Upper lobe of left lung (tissue), 6 donors: ENCODE measurements around the gene HHLA2. TPM values are rescaled to one million over a fixed set of nuclear protein-coding genes. Genes with fewer than 3 reads are reported as not detected.

ENCODE experiments used
- ATAC-seq, 2 donors: fragments of 200-7000 bp; cut with Tn5 transposase; one replicate each; pipeline ENCODE4 v1.9.1; 2022; ENCODE audit warnings: mild to moderate bottlenecking in 2 of 2, moderate library complexity in 2 of 2; ENCODE audit not compliant: low FRiP score in 2 of 2
- DNase-seq, 2 donors: peaks; one replicate each; pipeline ENCODE4 v3.0.0-alpha.2; 2019 to 2020
- H3K27ac ChIP-seq, 4 donors: fragments of 200-600 bp; sonication (generic); one replicate each; pipeline ENCODE4 v1.5.1; 2016 to 2019
- H3K27me3 ChIP-seq, 4 donors: fragments of 200-600 bp; sonication (generic); one replicate each; pipeline ENCODE4 v1.5.1; 2017 to 2019
- H3K36me3 ChIP-seq, 4 donors: fragments of 200-600 bp; sonication (generic); one replicate each; pipeline ENCODE4 v1.5.1; 2016 to 2019
- H3K4me1 ChIP-seq, 4 donors: fragments of 200-600 bp; sonication (generic); one replicate each; pipeline ENCODE4 v1.5.1; 2018 to 2019
- H3K4me3 ChIP-seq, 4 donors: fragments of 200-600 bp; sonication (generic); one replicate each; pipeline ENCODE4 v1.5.1; 2017 to 2019; ENCODE audit warnings: mild to moderate bottlenecking in 2 of 4, moderate library complexity in 1 of 4
- H3K9me3 ChIP-seq, 4 donors: fragments of 200-600 bp; sonication (generic); one replicate each; pipeline ENCODE4 v1.5.1; 2018 to 2019
- CTCF ChIP-seq, 6 experiments: fragments of 450-650 bp in 4 of 6; fragments of 200-600 bp in 2 of 6; sonication (generic) in 2 of 6; IDR thresholded peaks; one replicate each; pipeline ENCODE4 v1.5.1; 2016 to 2019; ENCODE audit warnings: antibody characterized with exemption in 6 of 6
- EP300 ChIP-seq, 4 donors: sonication (generic); formaldehyde crosslinking; IDR thresholded peaks; one replicate each; pipeline ENCODE4 v1.5.1; 2017; ENCODE audit warnings: antibody characterized with exemption in 4 of 4, control low read depth in 2 of 4
- POLR2A ChIP-seq, 4 donors: fragments of 450-650 bp; IDR thresholded peaks; one replicate each; pipeline ENCODE4 v1.5.1; 2016 to 2017; ENCODE audit warnings: antibody characterized with exemption in 4 of 4, mild to moderate bottlenecking in 2 of 4
- POLR2AphosphoS5 ChIP-seq, 2 donors: sonication (generic); formaldehyde crosslinking; IDR thresholded peaks; one replicate each; pipeline ENCODE4 v1.5.1; 2017; ENCODE audit warnings: antibody characterized with exemption in 2 of 2
- WGBS, 2 donors: methylation state at CpG; one replicate each; pipeline ENCODE4 v1.1.5; 2017 to 2018; 5-methylcytosine and 5-hydroxymethylcytosine counted together
- total RNA-seq, 6 donors: library from RNA; depleted of rRNA in 4 of 6; stranded (reverse); fragments of >200 nt in 4 of 6; gene quantifications; one replicate each; pipeline versions ENCODE4 v1.1.0 to v1.2.1, GENCODE V29; 2016 to 2021
- donor health status: DM: no; HTN: no; CAD: no; lungs with moderate emphysema.
- donor health status: DM: no; HTN: yes; CAD: no; lungs with severe emphysema.

HHLA2 gene
- total RNA-seq, 6 donors from 2014 or later = 0.26 to 13.7 (median 3.1) TPM

DNA sequence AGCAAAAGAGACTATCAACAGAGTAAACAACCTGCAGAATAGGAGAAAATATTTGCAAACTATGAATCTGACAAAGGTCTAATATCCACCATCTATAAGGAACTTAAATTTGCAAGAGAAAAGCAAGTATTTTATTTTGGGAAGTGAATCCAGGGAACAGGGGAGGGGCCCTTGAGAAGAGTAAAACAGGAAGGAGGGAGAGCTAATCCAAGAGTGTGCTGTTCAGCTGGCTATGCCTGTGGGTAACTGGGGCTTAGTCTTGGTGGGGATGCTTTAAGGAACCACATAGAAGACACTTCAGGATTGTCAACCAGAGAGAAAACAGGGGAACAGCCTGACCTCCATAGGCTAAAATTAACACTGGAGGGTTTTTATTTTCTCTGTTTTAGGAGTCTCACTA lies 3.9 kb upstream of the HHLA2 start:
- H3K27me3 ChIP-seq = no peaks in the 10 kb centered on the region
- H3K9me3 ChIP-seq = no peaks in the 10 kb centered on the region
- no peak overlapping the region for H3K27ac ChIP-seq
- peak in 1 of 2 donors; percentile 68 for ATAC-seq
- no peaks in the 10 kb centered on the region for H3K36me3 ChIP-seq
- TF ChIP-seq EP300 (IDR thresholded peaks at IDR 0.05) (no peak), POLR2AphosphoS5 (IDR thresholded peaks at IDR 0.05) (no peak), CTCF (IDR thresholded peaks at IDR 0.05) (no peak), POLR2A (IDR thresholded peaks at IDR 0.05) (no peak)
- H3K4me3 ChIP-seq = no peak overlapping the region
- H3K4me1 ChIP-seq = peaks cover 0 to 5% (median 0%) of the 10 kb centered on the region in 4 donors
- DNase-seq = no peak

- no peak for TF ChIP-seq POLR2AphosphoS5 (IDR thresholded peaks at IDR 0.05)
- no peak for TF ChIP-seq EP300 (IDR thresholded peaks at IDR 0.05)
- TF ChIP-seq CTCF (IDR thresholded peaks at IDR 0.05) = no peak
- no peak for TF ChIP-seq POLR2A (IDR thresholded peaks at IDR 0.05)
- H3K27ac ChIP-seq = no peak overlapping the region
- no peaks in the 10 kb centered on the region for H3K9me3 ChIP-seq
- no peak for DNase-seq
- H3K36me3 ChIP-seq = no peaks in the 10 kb centered on the region
- H3K4me1 ChIP-seq = peaks cover 0 to 5% (median 5%) of the 10 kb centered on the region in 4 donors
- no peak overlapping the region for H3K4me3 ChIP-seq
- no peak for ATAC-seq
- no peaks in the 10 kb centered on the region for H3K27me3 ChIP-seq
These were observed 3.4 kb upstream of the HHLA2 start for GRCh38 chr3:108292905-108293328.

DNA sequence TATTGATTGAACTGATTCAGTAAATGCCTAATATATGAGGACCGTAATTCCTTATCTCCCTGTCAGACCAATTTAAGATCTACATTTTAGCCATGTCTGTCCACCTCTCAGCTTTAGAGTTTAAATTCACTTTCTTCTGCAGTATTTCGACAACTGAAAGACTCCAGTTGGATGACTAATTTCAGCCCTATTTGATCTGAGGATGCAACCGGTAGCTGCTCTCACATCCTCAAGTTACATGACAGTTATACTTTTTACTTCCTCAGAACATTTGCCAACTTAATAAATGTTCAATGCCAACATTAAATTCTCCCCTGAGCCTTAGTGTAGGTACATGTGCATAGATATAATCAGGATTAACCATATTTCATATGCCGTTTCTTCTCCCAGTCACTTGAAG lies 2.5 kb upstream of the HHLA2 start:
- Histone ChIP-seq H3K27me3 (no peaks in the 10 kb centered on the region), H3K36me3 (no peaks in the 10 kb centered on the region), H3K4me3 (no peak overlapping the region), H3K4me1 (peaks cover 0 to 10% (median 5%) of the 10 kb centered on the region in 4 donors), H3K9me3 (no peaks in the 10 kb centered on the region), H3K27ac (no peak overlapping the region)
- WGBS, 2 donors = 69 to 74% methylated on average over 4 of the region's 4 CpGs
- ATAC-seq (no peak), DNase-seq (no peak)
- TF ChIP-seq EP300 (IDR thresholded peaks at IDR 0.05) = no peak
- TF ChIP-seq POLR2AphosphoS5 (IDR thresholded peaks at IDR 0.05) = no peak
- TF ChIP-seq CTCF (IDR thresholded peaks at IDR 0.05) = no peak
- TF ChIP-seq POLR2A (IDR thresholded peaks at IDR 0.05) = no peak

DNA sequence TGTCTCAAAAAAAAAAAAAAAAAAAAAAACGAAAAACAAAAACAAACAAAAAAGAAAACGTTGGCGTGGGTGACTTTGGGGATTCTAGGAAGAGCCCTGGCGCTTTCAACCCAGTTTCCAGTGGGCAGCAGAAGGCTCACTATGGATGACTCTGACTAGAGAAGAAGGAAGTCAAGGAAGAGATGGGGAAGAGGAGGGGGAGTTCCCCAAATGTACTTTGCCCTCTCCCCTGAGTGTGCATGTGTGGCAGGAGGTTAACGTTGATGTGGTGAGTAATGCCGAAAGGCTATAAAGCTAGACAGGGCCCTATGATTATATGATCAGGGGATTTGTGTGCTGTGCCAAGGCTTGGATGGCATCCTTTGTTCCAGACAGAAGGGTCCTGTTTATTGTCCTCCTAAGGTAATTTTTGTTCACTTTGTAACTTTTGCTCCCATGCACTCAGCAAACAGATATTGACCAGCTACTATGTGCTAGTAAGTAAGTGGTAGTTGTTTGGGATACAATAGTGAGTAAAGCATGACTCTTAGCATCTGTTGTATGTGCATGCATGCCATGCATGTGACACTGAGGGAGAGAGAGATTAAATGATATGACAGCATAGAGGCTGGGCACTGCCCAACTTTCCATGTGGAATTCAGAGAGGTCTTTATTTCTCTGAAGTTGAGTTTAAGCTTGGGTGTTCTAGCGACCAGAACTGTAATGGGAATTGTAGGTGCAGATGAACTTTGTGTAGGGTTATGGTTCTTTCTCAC lies 750 bp upstream of the HHLA2 start:
- WGBS, 2 donors = 81 to 93% methylated on average over 7 of the region's 7 CpGs

More for the DNA sequence above, 750 bp upstream of the HHLA2 start:
- H3K27ac ChIP-seq = no peak overlapping the region
- H3K4me1 ChIP-seq = peaks cover 0 to 7% (median 5%) of the 10 kb centered on the region in 4 donors
- H3K4me3 ChIP-seq = no peak overlapping the region
- H3K27me3 ChIP-seq = no peaks in the 10 kb centered on the region
- no peaks in the 10 kb centered on the region for H3K9me3 ChIP-seq
- ATAC-seq = no peak
- no peaks in the 10 kb centered on the region for H3K36me3 ChIP-seq
- TF ChIP-seq POLR2AphosphoS5 (IDR thresholded peaks at IDR 0.05) (no peak), EP300 (IDR thresholded peaks at IDR 0.05) (no peak), POLR2A (IDR thresholded peaks at IDR 0.05) (no peak), CTCF (IDR thresholded peaks at IDR 0.05) (no peak)
- no peak for DNase-seq
